Panc1 (cell line): ENCODE measurements around the gene VANGL2. TPM values are rescaled to one million over a fixed set of nuclear protein-coding genes. Genes with fewer than 3 reads are reported as not detected.
"Not testable (repeated sequence)": the region's sequence is repeated elsewhere in the genome, so short reads cannot be mapped to it uniquely, and the experiment has no call there.

Source experiments
- ATAC-seq: fragments of 200-7000 bp; cut with Tn5 transposase; 2 replicates; pipeline ENCODE4 v1.9.1; 2020; ENCODE audit warnings: mild to moderate bottlenecking, moderate library complexity
- BruUV-seq: library from RNA; stranded (reverse); fragments of 400-500 nt; replicated peaks from 2 replicates; lab custom pipeline; 2021; lab: Mats Ljungman, UMichigan
- CTCF ChIA-PET: fragments of 300-600 bp; sonication (Branson Sonifier 250); formaldehyde crosslinking; loops from one replicate; lab custom pipeline; 2022; ENCODE audit warnings: antibody characterized with exemption; lab: Charles Lee
- POLR2A ChIA-PET: fragments of 300-600 bp; sonication (Branson Sonifier 250); formaldehyde crosslinking; loops from one replicate; lab custom pipeline; 2022; ENCODE audit warnings: antibody characterized with exemption; lab: Charles Lee
- DNase-seq: peaks from one replicate; pipeline ENCODE4 v3.0.0-alpha.2; 2010; ENCODE audit warnings: low read depth, low spot score
- H3K27ac ChIP-seq: 2 replicates; pipeline ENCODE4 v1.5.1; 2011; ENCODE audit warnings: mild to moderate bottlenecking, low read length, inconsistent platforms
- H3K27me3 ChIP-seq: fragments of 200-500 bp; sonication (Bioruptor generic); 2 replicates; pipeline ENCODE4 v1.6.0; 2014; ENCODE audit warnings: low read length, inconsistent platforms; ENCODE audit not compliant: control insufficient read depth, insufficient read depth
- H3K36me3 ChIP-seq: fragments of 200-500 bp; sonication (Bioruptor generic); 2 replicates; pipeline ENCODE4 v1.5.1; 2014; ENCODE audit warnings: inconsistent platforms, mild to moderate bottlenecking, low read length, moderate library complexity; ENCODE audit not compliant: control insufficient read depth, insufficient read depth
- H3K4me1 ChIP-seq: 2 replicates; pipeline ENCODE4 v1.5.1; 2011; ENCODE audit warnings: inconsistent platforms, mild to moderate bottlenecking, low read length, moderate library complexity; ENCODE audit not compliant: control insufficient read depth, insufficient read depth
- H3K4me3 ChIP-seq, 2 experiments: 2 replicates each; pipeline ENCODE4 v1.5.1; 2011 to 2012; ENCODE audit warnings: low read depth in 2 of 2, low read length in 2 of 2, mild to moderate bottlenecking in 2 of 2, inconsistent platforms in 1 of 2, moderate library complexity in 1 of 2
- H3K9me3 ChIP-seq: fragments of 200-500 bp; sonication (Bioruptor generic); 2 replicates; pipeline ENCODE4 v1.5.1; 2014; ENCODE audit warnings: low read depth, mild to moderate bottlenecking, inconsistent platforms, low read length, moderate library complexity; ENCODE audit not compliant: control insufficient read depth, insufficient read depth
- CTCF ChIP-seq: fragments of 450-650 bp; IDR thresholded peaks from 2 replicates; pipeline ENCODE4 v1.5.1; 2017; ENCODE audit warnings: mild to moderate bottlenecking
- POLR2AphosphoS5 ChIP-seq: IDR thresholded peaks from 2 replicates; pipeline ENCODE4 v1.6.1; 2012; ENCODE audit warnings: mild to moderate bottlenecking, low read depth, low read length, moderate library complexity
- REST ChIP-seq, 2 experiments: IDR thresholded peaks; 2 replicates each; pipeline ENCODE4 v1.6.1; 2011 to 2012; ENCODE audit warnings: low read depth in 2 of 2, control low read depth in 1 of 2, low read length in 1 of 2, mild to moderate bottlenecking in 1 of 2, moderate library complexity in 1 of 2; ENCODE audit not compliant: insufficient read depth in 1 of 2
- SIN3A ChIP-seq: IDR thresholded peaks from 2 replicates; pipeline ENCODE4 v1.6.1; 2012; ENCODE audit warnings: low read depth, mild to moderate bottlenecking, low read length, moderate library complexity, borderline replicate concordance; ENCODE audit not compliant: insufficient read depth
- TCF7L2 ChIP-seq: IDR thresholded peaks from 2 replicates; pipeline ENCODE4 v1.6.1; 2011; ENCODE audit warnings: mild to moderate bottlenecking, low read depth, low read length, inconsistent platforms
- in situ Hi-C: cut with HindIII; loops from 2 replicates; pipeline ENCODE4 v1.10.0; 2016; ENCODE audit warnings: low sequenced_read_pairs, low pct_unique_long_range_greater_than_20kb
- intact Hi-C: fragments of 100-400 bp; cut with micrococcal nuclease; formaldehyde crosslinking; loops from one replicate; pipeline ENCODE4 v1.10.0; 2022; ENCODE audit not compliant: unreplicated experiment
- total RNA-seq: library from RNA; stranded (reverse); gene quantifications from one replicate; pipeline ENCODE4 v1.2.1, GENCODE V29; 2021; ENCODE audit not compliant: unreplicated experiment

The VANGL2 gene
- total RNA-seq, 1 experiment from 2014 or later = 0.10 TPM

- H3K4me3 ChIP-seq = no peak overlapping the region
- TF ChIP-seq SIN3A = no peak
- TF ChIP-seq POLR2AphosphoS5 = no peak
- no peak for TF ChIP-seq TCF7L2
- peak; percentile 97 for TF ChIP-seq CTCF
- no peak for TF ChIP-seq REST (IDR thresholded peaks at IDR 0.05; ENCODE audit: insufficient read depth in 1 of 2, low read depth in 2 of 2, low read length in 1 of 2)
- intact Hi-C loops (loop anchor here (2.0 kb wide), 1 partner anchor 276 kb away; no protein-coding TSS in a partner anchor), in situ Hi-C loops (no loop called here)
- H3K27me3 ChIP-seq = no peaks in the 10 kb centered on the region
- no peaks in the 10 kb centered on the region for H3K4me1 ChIP-seq
- POLR2A ChIA-PET = no interaction called here
- no peaks in the 10 kb centered on the region for H3K36me3 ChIP-seq
- CTCF ChIA-PET = interaction anchor here (1.0 to 1.5 kb wide), 7 partner anchors 18 to 273 kb away, joined by 3 to 8 read pairs (median 4); no protein-coding TSS in a partner anchor
- DNase-seq (peak; percentile 63), ATAC-seq (peak; percentile 87)
- no peak overlapping the region for H3K27ac ChIP-seq
- H3K9me3 ChIP-seq = no peaks in the 10 kb centered on the region
- BruUV-seq = no TSS peak
Observed at GRCh38 chr1:160376525-160377131, 23.7 kb upstream of the VANGL2 start.

GRCh38 chr1:160377585-160378206 lies 22.7 kb upstream of the VANGL2 start:
- Histone ChIP-seq H3K27me3 (no peaks in the 10 kb centered on the region), H3K27ac (no peak overlapping the region), H3K36me3 (no peaks in the 10 kb centered on the region), H3K4me3 (no peak overlapping the region), H3K9me3 (no peaks in the 10 kb centered on the region), H3K4me1 (no peaks in the 10 kb centered on the region)
- no peak for ATAC-seq
- no peak for DNase-seq
- intact Hi-C loops = loop anchor here (2.0 kb wide), 1 partner anchor 277 kb away; no protein-coding TSS in a partner anchor
- CTCF ChIA-PET = interaction anchor here (1.2 kb wide), 2 partner anchors 26 to 275 kb away, joined by 3 to 5 read pairs; no protein-coding TSS in a partner anchor
- POLR2A ChIA-PET = no interaction called here
- no TSS peak for BruUV-seq
- in situ Hi-C loops = no loop called here
- TF ChIP-seq CTCF (no peak), POLR2AphosphoS5 (no peak), SIN3A (no peak), REST (IDR thresholded peaks at IDR 0.05; ENCODE audit: insufficient read depth in 1 of 2, low read depth in 2 of 2, low read length in 1 of 2) (no peak), TCF7L2 (no peak)

GRCh38 chr1:160384812-160385211 lies 15.6 kb upstream of the VANGL2 start:
- not testable (repeated sequence) for ATAC-seq, DNase-seq

More at GRCh38 chr1:160384812-160385211, 15.6 kb upstream of the VANGL2 start:
- intact Hi-C loops, H3K9me3 ChIP-seq, POLR2A ChIA-PET, H3K27me3 ChIP-seq, H3K36me3 ChIP-seq, CTCF ChIA-PET, H3K27ac ChIP-seq, BruUV-seq, in situ Hi-C loops, H3K4me1 ChIP-seq, H3K4me3 ChIP-seq: not testable (repeated sequence)
